NT2/D1 (cell line): ENCODE results near the gene RAB8B.

ENCODE experiments used
- YY1 ChIP-seq: IDR thresholded peaks from 2 replicates; pipeline ENCODE4 v1.6.1; 2011; ENCODE audit not compliant: insufficient read length, insufficient read depth
- ZNF274 ChIP-seq: IDR thresholded peaks from 2 replicates; pipeline ENCODE4 v1.6.1; 2011; ENCODE audit warnings: mild to moderate bottlenecking, low read depth, low read length

DNA sequence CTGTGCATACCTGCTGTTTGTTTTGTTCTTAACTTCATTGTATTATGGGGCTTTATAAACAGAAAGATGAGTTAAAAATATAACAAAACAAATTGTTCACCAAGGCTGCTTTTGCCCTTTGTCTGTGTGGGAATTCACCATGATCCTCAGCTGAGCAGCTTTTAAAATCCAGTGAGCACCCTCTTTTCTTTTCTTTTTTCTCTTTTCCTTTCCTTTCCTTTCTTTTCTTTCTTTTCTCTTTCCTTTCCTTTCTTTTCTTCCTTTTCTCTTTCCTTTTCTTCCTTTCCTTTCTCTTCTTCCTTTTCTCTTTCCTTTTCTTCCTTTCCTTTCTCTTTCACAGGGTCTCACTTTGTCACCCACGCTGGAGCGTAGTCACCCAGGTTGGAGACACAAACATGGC lies 38.3 kb downstream of the RAB8B start:
- TF ChIP-seq ZNF274 (no peak), YY1 (no peak)
